ENCODE results near the gene SLC35G2.
"Not testable (repeated sequence)": the region's sequence is repeated elsewhere in the genome, so short reads cannot be mapped to it uniquely, and the experiment has no call there.

The SLC35G2 gene

GRCh38 chr3:136835089-136835812, 16.3 kb downstream of the SLC35G2 start:
- no peak for DNase-seq (ENCODE audit: low read depth)

- no peak for DNase-seq (ENCODE audit: low read depth)
Measured at GRCh38 chr3:136835813-136836510, 17.0 kb downstream of the SLC35G2 start.

DNA sequence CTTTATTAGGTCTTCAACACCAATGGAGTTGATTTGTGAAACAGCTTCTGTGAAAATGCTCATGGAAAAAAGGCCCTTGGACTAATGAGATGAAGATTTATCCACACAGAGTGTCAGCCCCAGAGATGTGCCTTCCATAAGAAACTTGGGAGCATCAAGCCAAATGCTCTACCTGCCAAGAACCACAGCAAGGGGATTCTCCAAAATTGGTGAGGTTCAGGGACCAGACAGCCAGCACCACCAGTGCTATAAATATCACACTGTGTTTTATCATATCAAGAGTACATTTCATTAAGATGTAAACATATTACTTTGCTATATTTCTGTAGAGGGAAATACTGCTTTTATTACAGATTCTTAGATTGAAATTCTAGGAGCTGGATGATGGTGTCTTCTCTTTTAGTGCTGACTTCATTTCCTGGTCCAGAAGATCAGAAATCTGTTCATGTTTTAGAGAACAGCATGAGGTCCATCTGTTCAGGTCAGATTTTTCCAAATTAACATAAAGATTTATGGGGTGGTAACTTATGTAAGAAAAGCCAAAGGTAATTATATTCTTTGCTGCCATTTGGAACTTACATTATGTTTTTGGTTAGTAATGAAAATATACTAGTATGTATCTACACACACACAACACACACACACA, 17.7 kb downstream of the SLC35G2 start:
- no peak for DNase-seq (ENCODE audit: low read depth)

GRCh38 chr3:136838641-136839555, 20.0 kb downstream of the SLC35G2 start:
- peak; percentile 55 for DNase-seq (ENCODE audit: low read depth)

DNA sequence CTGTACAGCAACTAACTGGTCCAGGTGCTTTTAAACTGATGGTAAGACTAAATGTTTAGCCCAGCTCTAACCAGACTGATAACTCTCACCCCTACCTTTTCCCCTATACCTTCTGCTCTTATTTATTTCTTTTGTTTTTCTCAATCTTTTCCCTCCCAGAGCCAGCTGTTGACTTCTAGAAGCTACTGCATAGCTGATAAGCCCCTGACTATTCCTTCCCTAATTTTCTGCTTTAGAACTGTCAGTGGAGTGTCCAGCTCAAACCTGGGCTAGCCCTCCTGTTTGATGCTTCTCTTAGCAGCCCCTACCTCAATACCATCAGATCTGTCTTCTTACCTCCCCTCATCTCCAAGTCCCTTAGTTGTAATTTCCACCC, 20.6 kb downstream of the SLC35G2 start:
- DNase-seq (ENCODE audit: low read depth), result no peak

DNA sequence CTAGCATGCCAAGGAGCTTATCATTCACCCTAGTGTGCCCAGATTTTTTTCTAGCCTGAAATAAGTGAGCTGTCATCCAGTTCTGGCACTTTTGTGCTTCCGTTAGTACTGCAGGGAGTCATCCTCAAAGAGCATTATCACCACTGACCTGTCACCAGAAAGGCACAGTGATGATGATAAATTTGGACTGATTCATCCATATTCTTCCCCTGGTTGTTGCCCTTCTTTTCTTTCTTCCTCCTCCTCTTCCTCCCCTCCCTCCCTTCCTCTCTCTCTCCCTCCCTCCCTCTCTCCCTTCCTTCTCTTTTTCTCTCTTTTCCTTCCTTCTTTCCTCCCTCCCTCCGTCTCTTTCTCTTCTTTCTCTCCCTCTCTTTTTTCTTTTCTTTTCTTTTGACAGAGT, 21.3 kb downstream of the SLC35G2 start:
- no peak for DNase-seq (ENCODE audit: low read depth)

- no peak for DNase-seq (ENCODE audit: low read depth)
Measured at GRCh38 chr3:136842294-136842693, 23.4 kb downstream of the SLC35G2 start.

GRCh38 chr3:136844724-136845123, 25.8 kb downstream of the SLC35G2 start:
- no peak for DNase-seq (ENCODE audit: low read depth)

DNA sequence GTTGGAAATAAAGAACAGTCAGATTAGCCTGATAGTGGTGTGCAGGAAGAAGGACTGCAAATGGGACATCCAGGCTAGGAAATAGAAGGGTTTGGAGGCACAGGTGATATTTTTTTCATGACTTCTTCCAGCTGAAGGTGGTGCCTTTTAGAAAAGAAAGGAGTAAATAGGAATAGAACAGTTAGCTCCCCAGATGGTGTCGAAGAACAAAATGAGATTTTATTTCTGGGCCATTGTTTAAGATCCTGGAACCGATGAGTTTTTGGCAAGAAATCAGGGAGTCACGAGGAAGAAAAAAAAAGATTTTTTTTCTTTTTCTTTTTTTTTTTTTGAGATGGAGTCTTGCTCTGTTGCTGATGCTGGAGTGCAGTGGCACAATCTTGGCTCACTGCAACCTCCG, 33.3 kb downstream of the SLC35G2 start:
- no peak for DNase-seq (ENCODE audit: low read depth)

DNA sequence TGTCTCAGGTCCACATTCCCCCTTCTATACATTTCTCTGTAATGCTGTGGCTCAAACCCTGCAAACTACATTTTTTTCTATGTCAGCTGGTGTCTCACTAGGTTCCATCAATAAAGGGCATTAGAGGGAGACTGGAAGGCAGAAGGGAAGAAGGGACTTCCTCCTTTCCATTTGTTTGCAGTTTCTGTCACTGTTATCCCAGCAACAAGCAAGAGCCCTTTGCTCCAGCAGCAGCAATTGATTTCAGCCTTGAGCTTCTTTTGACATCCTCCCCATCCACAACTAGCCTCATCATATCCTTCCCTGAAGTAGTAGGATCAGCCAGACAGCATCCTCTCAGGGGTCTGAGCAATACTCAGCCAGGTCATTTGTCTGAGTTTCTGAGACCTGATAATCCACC, 37.7 kb downstream of the SLC35G2 start:
- no peak for DNase-seq (ENCODE audit: low read depth)

DNA sequence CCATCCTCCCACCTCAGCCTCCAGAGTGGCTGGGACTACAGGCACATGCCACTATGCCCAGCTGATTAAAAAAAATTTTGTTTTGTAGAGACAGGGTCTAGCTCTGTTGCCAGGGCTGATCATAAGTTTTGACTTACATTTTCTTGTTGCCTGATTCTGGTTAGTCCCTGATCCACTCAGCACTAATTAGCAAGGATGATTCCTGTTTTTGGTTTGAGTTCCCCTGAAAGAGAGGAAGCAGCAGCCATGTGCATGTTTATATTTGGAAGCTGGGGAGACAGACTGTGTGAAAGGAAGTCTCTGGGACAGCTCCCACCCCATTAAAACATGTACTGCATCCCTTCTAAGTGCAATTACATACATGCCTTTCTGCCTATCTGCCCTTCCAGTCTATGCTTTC, 39.5 kb downstream of the SLC35G2 start:
- DNase-seq (ENCODE audit: low read depth), result no peak

GRCh38 chr3:136860541-136860940, 41.6 kb downstream of the SLC35G2 start:
- DNase-seq (ENCODE audit: low read depth), result peak; percentile 16

DNA sequence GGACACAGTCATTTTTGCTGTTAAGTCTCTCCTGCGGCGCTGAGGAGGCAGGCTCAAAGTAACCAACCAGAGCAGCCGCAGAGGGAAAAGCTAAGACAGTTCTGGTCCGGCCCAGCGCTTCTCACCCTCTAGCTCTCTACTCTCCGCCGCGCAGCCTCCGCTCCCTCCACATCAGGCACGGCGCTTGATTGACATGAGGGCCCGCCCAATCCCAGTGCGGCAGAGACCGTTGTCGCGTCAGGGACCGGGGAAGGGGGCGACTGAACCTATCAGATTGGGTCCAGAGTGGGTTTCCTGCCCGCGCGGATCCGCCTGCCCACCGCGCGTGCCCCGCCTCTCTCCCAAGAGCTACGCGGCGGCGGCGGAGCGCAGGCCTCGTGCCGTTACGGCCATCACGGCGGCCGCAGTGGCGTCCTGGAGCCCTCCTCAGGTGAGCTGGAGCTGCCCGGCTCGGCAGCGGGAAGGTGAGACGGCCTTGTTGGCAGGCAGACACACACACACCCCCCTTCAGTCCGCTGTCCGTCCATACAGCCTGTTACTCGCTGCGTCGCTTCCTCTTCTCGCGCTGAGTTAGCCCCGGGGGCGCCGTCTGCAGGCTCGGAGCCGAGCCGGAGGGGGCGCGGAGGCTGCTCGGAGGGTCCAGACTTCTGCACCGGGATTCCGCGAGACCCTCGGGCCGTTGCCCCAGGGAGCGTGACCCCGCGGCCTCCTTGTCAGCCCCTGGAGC, 43.1 kb downstream of the SLC35G2 start, which contains the start of gene NCK1:
NCK1 (plus strand) TSS at position 319 of the 727 bp plus-strand sequence. CDS start 65,794 bp downstream, outside the sequence.
- DNase-seq (ENCODE audit: low read depth), result peak; percentile 98

GRCh38 chr3:136862617-136863322, 43.8 kb downstream of the SLC35G2 start:
- DNase-seq (ENCODE audit: low read depth), result peak; percentile 73

- no peak for DNase-seq (ENCODE audit: low read depth)
Measured at GRCh38 chr3:136869282-136869681, 50.4 kb downstream of the SLC35G2 start.

DNA sequence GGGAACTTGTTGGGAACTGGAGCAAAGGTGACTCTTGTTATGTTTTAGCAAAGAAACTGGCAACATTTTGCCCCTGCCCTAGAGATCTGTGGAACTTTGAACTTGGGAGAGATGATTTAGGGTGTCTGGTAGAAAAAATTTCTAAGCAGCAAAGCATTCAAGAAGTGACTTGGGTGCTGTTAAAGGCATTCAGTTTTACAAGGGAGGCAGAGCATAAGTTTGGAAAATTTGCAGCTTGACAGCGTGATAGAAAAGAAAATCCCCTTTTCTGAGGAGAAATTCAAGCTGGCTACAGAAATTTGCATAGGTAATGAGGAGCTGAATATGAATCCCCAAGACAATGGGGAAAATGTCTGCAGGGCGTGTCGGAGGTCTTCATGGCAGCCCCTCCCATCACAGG, 53.3 kb downstream of the SLC35G2 start:
- DNase-seq (ENCODE audit: low read depth), result not testable (repeated sequence)

- DNase-seq (ENCODE audit: low read depth), result not testable (repeated sequence)
Measured at GRCh38 chr3:136879510-136879909, 60.6 kb downstream of the SLC35G2 start.

DNA sequence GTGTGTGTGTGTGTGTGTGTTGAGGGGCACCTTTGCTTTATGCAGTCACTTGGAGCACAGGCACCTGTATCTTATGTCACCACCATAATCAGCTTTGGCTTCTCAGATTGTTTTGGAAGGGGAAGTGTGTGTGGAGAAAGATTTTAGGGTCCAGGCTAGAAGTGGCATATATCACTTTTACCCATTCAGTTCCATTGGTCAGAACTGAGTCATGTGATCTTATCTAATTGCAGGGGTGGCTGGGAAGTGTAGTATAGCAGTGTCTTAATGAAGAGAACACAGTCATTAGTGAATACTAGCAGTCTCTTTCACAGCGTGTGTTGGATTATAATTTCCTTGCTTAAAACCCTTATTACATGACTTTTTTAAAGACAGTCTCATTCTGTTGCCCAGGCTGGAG, 63.6 kb downstream of the SLC35G2 start:
- DNase-seq (ENCODE audit: low read depth), result peak; percentile 8

DNA sequence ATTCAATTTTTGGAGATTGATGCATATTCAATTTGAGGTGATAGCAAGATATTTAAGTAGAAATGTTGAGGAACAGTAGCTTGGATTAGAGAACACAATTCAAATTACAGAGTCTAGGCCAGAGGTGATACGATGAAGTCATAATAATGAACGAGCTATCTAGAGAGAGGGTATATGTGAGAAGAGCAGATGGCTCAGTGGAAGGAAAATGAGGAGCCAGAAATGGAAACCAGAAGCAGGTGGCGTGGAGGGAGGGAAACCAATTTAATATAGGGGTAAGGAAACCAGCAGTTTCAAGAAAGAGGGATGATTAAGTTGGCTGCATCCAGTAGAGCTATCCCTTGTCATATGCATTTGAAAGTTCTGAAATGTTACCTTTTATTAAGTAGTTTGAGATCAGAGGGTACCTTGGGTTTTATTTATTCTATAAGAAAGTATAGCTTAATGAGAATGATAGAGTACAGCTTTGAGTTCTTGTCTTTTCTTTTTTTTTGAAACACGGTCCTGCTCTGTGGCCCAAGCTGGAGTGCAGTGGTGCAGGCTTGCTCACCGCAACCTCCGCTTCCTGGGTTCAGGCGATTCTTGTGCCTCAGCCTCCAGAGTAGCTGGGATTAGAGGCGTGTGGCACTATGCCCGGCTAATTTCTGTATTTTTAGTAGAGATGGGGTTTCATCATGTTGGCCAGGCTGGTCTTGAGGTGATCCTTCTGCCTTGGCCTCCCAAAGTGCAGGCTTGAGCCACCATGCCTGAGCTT, 65.2 kb downstream of the SLC35G2 start:
- DNase-seq (ENCODE audit: low read depth), result no peak
